ENCODE measurements around the gene CLMP. TPM values are rescaled to one million over a fixed set of nuclear protein-coding genes. Genes with fewer than 3 reads are reported as not detected.

Gene CLMP
- polyA plus RNA-seq, 1 donor from 2014 or later: not detected

DNA sequence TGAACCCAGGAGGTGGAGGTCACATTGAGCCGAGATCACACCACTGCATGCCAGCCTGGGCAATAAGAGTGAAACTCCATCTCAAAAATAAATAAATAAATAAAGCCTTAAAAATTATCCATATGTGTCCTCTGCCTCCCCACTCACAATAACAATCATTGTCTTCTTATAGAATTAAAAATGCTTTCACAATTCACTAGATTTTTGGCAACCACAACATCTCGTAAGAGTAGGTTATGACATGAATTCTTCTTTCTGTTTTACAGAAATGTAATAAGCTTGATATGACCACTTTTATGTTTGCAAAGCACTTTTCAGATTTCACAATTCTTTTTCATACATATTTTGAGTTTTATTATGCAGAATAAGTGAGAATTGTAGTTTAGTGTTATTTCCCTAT, 78.6 kb downstream of the CLMP start:
- TF ChIP-seq RAD21 (conservative IDR thresholded peaks at IDR 0.05) (no peak), TAF1 (IDR thresholded peaks at IDR 0.05; ENCODE audit: low read depth) (no peak), POLR2AphosphoS5 (IDR thresholded peaks at IDR 0.05) (no peak), EZH2 (IDR thresholded peaks at IDR 0.05; ENCODE audit: borderline replicate concordance, insufficient read depth, low read length, poor library complexity, severe bottlenecking) (no peak), MXI1 (conservative IDR thresholded peaks at IDR 0.05; ENCODE audit: poor library complexity, severe bottlenecking) (no peak), EP300 (conservative IDR thresholded peaks at IDR 0.05; ENCODE audit: poor library complexity, severe bottlenecking) (no peak), SMC3 (conservative IDR thresholded peaks at IDR 0.05; ENCODE audit: poor library complexity) (no peak)
- TF ChIP-seq, protein P1, sequence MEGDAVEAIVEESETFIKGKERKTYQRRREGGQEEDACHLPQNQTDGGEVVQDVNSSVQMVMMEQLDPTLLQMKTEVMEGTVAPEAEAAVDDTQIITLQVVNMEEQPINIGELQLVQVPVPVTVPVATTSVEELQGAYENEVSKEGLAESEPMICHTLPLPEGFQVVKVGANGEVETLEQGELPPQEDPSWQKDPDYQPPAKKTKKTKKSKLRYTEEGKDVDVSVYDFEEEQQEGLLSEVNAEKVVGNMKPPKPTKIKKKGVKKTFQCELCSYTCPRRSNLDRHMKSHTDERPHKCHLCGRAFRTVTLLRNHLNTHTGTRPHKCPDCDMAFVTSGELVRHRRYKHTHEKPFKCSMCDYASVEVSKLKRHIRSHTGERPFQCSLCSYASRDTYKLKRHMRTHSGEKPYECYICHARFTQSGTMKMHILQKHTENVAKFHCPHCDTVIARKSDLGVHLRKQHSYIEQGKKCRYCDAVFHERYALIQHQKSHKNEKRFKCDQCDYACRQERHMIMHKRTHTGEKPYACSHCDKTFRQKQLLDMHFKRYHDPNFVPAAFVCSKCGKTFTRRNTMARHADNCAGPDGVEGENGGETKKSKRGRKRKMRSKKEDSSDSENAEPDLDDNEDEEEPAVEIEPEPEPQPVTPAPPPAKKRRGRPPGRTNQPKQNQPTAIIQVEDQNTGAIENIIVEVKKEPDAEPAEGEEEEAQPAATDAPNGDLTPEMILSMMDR (IDR thresholded peaks at IDR 0.05; ENCODE audit: poor library complexity, severe bottlenecking): no peak
- TF ChIP-seq, protein P2, sequence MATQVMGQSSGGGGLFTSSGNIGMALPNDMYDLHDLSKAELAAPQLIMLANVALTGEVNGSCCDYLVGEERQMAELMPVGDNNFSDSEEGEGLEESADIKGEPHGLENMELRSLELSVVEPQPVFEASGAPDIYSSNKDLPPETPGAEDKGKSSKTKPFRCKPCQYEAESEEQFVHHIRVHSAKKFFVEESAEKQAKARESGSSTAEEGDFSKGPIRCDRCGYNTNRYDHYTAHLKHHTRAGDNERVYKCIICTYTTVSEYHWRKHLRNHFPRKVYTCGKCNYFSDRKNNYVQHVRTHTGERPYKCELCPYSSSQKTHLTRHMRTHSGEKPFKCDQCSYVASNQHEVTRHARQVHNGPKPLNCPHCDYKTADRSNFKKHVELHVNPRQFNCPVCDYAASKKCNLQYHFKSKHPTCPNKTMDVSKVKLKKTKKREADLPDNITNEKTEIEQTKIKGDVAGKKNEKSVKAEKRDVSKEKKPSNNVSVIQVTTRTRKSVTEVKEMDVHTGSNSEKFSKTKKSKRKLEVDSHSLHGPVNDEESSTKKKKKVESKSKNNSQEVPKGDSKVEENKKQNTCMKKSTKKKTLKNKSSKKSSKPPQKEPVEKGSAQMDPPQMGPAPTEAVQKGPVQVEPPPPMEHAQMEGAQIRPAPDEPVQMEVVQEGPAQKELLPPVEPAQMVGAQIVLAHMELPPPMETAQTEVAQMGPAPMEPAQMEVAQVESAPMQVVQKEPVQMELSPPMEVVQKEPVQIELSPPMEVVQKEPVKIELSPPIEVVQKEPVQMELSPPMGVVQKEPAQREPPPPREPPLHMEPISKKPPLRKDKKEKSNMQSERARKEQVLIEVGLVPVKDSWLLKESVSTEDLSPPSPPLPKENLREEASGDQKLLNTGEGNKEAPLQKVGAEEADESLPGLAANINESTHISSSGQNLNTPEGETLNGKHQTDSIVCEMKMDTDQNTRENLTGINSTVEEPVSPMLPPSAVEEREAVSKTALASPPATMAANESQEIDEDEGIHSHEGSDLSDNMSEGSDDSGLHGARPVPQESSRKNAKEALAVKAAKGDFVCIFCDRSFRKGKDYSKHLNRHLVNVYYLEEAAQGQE (IDR thresholded peaks at IDR 0.05; ENCODE audit: borderline replicate concordance): no peak
- H3K79me2 ChIP-seq (replicated peaks; ENCODE audit: insufficient read depth, low read length): no peaks in the 10 kb centered on the region
- no peak overlapping the region for H2AFZ ChIP-seq (ENCODE audit: low read depth, low read length)

DNA sequence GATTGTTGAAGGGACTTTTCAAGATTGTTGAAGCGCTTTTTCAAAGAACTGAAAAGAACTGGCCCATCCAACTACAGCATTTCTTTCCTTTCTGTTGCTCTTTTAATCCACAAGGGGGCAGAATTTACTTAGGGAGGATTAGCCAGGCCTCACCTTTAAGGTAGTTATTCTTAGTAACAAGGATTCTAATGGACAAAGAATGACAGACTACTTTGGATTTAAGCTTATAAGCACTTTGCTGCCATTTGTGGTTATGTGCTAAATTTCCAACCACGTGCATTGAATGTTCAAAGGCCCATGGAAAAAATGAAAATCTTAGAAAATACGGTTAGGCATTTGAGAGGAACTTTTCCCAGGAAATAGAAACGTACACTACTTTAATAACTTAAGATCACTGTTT, 83.6 kb downstream of the CLMP start:
- H3K4me3 ChIP-seq (ENCODE audit: low read length): no peak overlapping the region
- TF ChIP-seq EZH2 (IDR thresholded peaks at IDR 0.05; ENCODE audit: borderline replicate concordance, insufficient read depth, low read length, poor library complexity, severe bottlenecking): no peak
- TF ChIP-seq TAF1 (IDR thresholded peaks at IDR 0.05; ENCODE audit: low read depth): no peak
- TF ChIP-seq, protein P1 (IDR thresholded peaks at IDR 0.05; ENCODE audit: poor library complexity, severe bottlenecking): peak; percentile 90
- TF ChIP-seq RAD21 (conservative IDR thresholded peaks at IDR 0.05): peak; percentile 96
- peak; percentile 99 for TF ChIP-seq SMC3 (conservative IDR thresholded peaks at IDR 0.05; ENCODE audit: poor library complexity)
- TF ChIP-seq EP300 (conservative IDR thresholded peaks at IDR 0.05; ENCODE audit: poor library complexity, severe bottlenecking): no peak
- TF ChIP-seq MXI1 (conservative IDR thresholded peaks at IDR 0.05; ENCODE audit: poor library complexity, severe bottlenecking): no peak
- TF ChIP-seq POLR2AphosphoS5 (IDR thresholded peaks at IDR 0.05): no peak
- TF ChIP-seq, protein P2 (IDR thresholded peaks at IDR 0.05; ENCODE audit: borderline replicate concordance): no peak
- no peaks in the 10 kb centered on the region for H3K36me3 ChIP-seq (ENCODE audit: insufficient read depth, low read length)
- H3F3A ChIP-seq (ENCODE audit: insufficient read depth, low read length, poor library complexity, severe bottlenecking): no peaks in the 10 kb centered on the region
- H3K9ac ChIP-seq (ENCODE audit: low read length): no peak overlapping the region
- H3K27ac ChIP-seq (ENCODE audit: low read length): no peak overlapping the region
- H3K4me2 ChIP-seq (ENCODE audit: low read length): no peak overlapping the region
- H3K27me3 ChIP-seq (ENCODE audit: insufficient read depth, low read depth, low read length): no peaks in the 10 kb centered on the region
- no peak overlapping the region for H2AFZ ChIP-seq (ENCODE audit: low read depth, low read length)
- H3K9me3 ChIP-seq (ENCODE audit: low read length): no peaks in the 10 kb centered on the region
- H4K20me1 ChIP-seq (ENCODE audit: insufficient read depth): no peaks in the 10 kb centered on the region
- H3K9me2 ChIP-seq (ENCODE audit: insufficient read depth, low read length): no peaks in the 10 kb centered on the region
- H3K79me2 ChIP-seq (replicated peaks; ENCODE audit: insufficient read depth, low read length): no peaks in the 10 kb centered on the region

More for the DNA sequence above, 78.6 kb downstream of the CLMP start:
- H3K4me3 ChIP-seq (ENCODE audit: low read length): no peak overlapping the region
- no peak overlapping the region for H3K9ac ChIP-seq (ENCODE audit: low read length)
- H4K20me1 ChIP-seq (ENCODE audit: insufficient read depth): no peaks in the 10 kb centered on the region
- no peaks in the 10 kb centered on the region for H3F3A ChIP-seq (ENCODE audit: insufficient read depth, low read length, poor library complexity, severe bottlenecking)
- H3K27ac ChIP-seq (ENCODE audit: low read length): no peak overlapping the region
- H3K36me3 ChIP-seq (ENCODE audit: insufficient read depth, low read length): no peaks in the 10 kb centered on the region
- H3K27me3 ChIP-seq (ENCODE audit: insufficient read depth, low read depth, low read length): no peaks in the 10 kb centered on the region
- H3K9me3 ChIP-seq (ENCODE audit: low read length): no peaks in the 10 kb centered on the region
- H3K4me2 ChIP-seq (ENCODE audit: low read length): no peak overlapping the region
- no peaks in the 10 kb centered on the region for H3K9me2 ChIP-seq (ENCODE audit: insufficient read depth, low read length)
